Nephron (organoid): Measurements from ENCODE around the gene ADD1.

Experiments
- H3K27ac Mint-ChIP-seq, 3 experiments: 2 replicates each; pipeline ENCODE4 v1.8.0; 2020; ENCODE audit warnings: mixed read lengths in 3 of 3, mild to moderate bottlenecking in 2 of 3, moderate library complexity in 1 of 3
- H3K27me3 Mint-ChIP-seq: 2 replicates; pipeline ENCODE4 v1.8.0; 2021; ENCODE audit warnings: low read depth, mild to moderate bottlenecking, moderate library complexity, mixed read lengths
- H3K36me3 Mint-ChIP-seq: 2 replicates; pipeline ENCODE4 v1.8.0; 2020; ENCODE audit warnings: low read depth, mixed read lengths
- H3K4me1 Mint-ChIP-seq: 2 replicates; pipeline ENCODE4 v1.8.0; 2020; ENCODE audit warnings: mixed read lengths
- H3K4me3 Mint-ChIP-seq, 3 experiments: 2 replicates each; pipeline ENCODE4 v1.8.0; 2020; ENCODE audit warnings: mild to moderate bottlenecking in 3 of 3, mixed read lengths in 3 of 3, moderate library complexity in 2 of 3
- H3K9me3 Mint-ChIP-seq: 2 replicates; pipeline ENCODE4 v1.8.0; 2020; ENCODE audit warnings: mixed read lengths
- TF ChIP-seq, protein P1 (sequence below), 3 experiments: fragments of 200-600 bp; sonication (generic); IDR thresholded peaks; one replicate each; pipeline ENCODE4 v1.5.0; 2021; ENCODE audit warnings: antibody characterized with exemption in 3 of 3; ENCODE audit not compliant: unreplicated experiment in 3 of 3

The ADD1 gene

DNA sequence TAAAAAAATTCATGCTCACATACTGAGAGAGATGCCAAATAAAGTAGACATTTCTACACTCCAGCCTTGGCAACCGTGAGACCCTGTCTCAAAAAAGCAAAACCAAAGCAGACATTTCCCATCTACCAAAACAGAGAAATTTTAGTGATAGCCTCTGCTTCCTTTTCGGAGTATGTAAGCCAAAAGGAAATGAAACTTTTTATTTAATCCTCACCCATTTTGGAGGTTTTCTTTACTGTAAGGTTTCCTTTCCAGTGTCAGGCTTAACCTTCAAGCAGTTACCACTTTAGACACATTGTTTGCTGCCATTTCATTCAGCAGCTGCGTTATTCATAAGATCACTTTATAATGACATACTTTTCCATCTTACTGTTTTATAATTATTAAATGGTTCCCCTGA is 15.9 kb downstream of the ADD1 start:
- Mint-ChIP-seq H3K36me3 (peaks cover 27% of the 10 kb centered on the region), H3K27me3 (no peaks in the 10 kb centered on the region), H3K9me3 (no peaks in the 10 kb centered on the region), H3K4me1 (peaks cover 75% of the 10 kb centered on the region), H3K27ac (peak overlapping the region; percentile 88 to 95 (median 92)), H3K4me3 (no peak overlapping the region)
- TF ChIP-seq, protein P1, sequence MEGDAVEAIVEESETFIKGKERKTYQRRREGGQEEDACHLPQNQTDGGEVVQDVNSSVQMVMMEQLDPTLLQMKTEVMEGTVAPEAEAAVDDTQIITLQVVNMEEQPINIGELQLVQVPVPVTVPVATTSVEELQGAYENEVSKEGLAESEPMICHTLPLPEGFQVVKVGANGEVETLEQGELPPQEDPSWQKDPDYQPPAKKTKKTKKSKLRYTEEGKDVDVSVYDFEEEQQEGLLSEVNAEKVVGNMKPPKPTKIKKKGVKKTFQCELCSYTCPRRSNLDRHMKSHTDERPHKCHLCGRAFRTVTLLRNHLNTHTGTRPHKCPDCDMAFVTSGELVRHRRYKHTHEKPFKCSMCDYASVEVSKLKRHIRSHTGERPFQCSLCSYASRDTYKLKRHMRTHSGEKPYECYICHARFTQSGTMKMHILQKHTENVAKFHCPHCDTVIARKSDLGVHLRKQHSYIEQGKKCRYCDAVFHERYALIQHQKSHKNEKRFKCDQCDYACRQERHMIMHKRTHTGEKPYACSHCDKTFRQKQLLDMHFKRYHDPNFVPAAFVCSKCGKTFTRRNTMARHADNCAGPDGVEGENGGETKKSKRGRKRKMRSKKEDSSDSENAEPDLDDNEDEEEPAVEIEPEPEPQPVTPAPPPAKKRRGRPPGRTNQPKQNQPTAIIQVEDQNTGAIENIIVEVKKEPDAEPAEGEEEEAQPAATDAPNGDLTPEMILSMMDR (IDR thresholded peaks at IDR 0.05; ENCODE audit: unreplicated experiment in 3 of 3) = no peak

- peak overlapping the region in 2 of 3 experiments; percentile 3 to 58 for H3K4me3 Mint-ChIP-seq
- H3K27ac Mint-ChIP-seq = peak overlapping the region; percentile 88 to 95 (median 92)
- H3K27me3 Mint-ChIP-seq = no peaks in the 10 kb centered on the region
- H3K9me3 Mint-ChIP-seq = no peaks in the 10 kb centered on the region
- H3K4me1 Mint-ChIP-seq = peaks cover 76% of the 10 kb centered on the region
- TF ChIP-seq, protein P1 (IDR thresholded peaks at IDR 0.05; ENCODE audit: unreplicated experiment in 3 of 3) = no peak
- H3K36me3 Mint-ChIP-seq = peaks cover 17% of the 10 kb centered on the region
These were observed 17.0 kb downstream of the ADD1 start for GRCh38 chr4:2860391-2861348.

DNA sequence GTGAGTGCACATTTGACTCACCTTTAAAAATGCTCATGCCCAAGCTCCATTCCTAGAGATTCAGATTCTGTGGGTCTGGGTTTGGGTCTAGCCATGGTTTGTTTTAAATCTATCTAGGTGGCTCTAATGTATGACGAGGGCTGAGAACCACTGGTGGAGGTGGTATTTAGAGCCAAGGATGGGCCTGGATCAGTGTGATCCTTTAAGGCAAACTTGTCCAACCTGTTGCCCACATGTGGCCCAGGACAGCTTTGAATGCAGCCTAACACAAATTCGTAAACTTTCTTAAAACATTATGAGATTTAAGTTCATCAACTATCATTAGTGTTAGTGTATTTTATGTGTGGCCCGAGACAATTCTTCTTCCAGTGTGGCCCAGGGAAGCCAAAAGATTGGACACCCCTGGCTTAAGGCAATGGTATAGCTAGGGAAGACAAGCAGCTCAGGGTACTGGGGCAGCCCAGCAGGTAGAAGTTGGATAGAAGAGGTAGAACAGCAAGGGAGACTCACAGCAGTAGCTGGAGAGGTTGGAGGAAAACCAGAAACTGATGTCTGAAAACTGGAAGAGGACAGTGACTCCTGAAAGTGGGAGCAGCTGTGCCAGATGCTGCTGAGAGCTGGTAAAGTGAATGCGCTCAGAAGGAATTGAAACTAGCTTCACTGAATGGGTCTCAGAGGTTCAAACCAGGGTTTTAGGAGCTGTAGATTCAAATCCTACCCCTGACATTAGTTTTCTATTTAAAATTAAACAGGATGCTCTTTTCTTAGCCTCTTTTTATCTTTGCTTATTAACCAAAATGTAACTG is 18.2 kb downstream of the ADD1 start:
- H3K4me3 Mint-ChIP-seq = peak overlapping the region in 1 of 3 experiments; percentile 25
- peak overlapping the region; percentile 88 to 95 (median 92) for H3K27ac Mint-ChIP-seq
- H3K27me3 Mint-ChIP-seq = no peaks in the 10 kb centered on the region
- H3K36me3 Mint-ChIP-seq = peaks cover 11% of the 10 kb centered on the region
- TF ChIP-seq, protein P1 (IDR thresholded peaks at IDR 0.05; ENCODE audit: unreplicated experiment in 3 of 3) = no peak
- peaks cover 80% of the 10 kb centered on the region for H3K4me1 Mint-ChIP-seq
- H3K9me3 Mint-ChIP-seq = no peaks in the 10 kb centered on the region

- H3K9me3 Mint-ChIP-seq = no peaks in the 10 kb centered on the region
- H3K27me3 Mint-ChIP-seq = no peaks in the 10 kb centered on the region
- no peak overlapping the region for H3K4me3 Mint-ChIP-seq
- TF ChIP-seq, protein P1 (IDR thresholded peaks at IDR 0.05; ENCODE audit: unreplicated experiment in 3 of 3) = no peak
- H3K4me1 Mint-ChIP-seq = peaks cover 84% of the 10 kb centered on the region
- H3K27ac Mint-ChIP-seq = peak overlapping the region; percentile 69 to 95 (median 88)
- H3K36me3 Mint-ChIP-seq = peaks cover 9% of the 10 kb centered on the region
These were observed 18.9 kb downstream of the ADD1 start for GRCh38 chr4:2862528-2862927.

GRCh38 chr4:2863649-2864048 is 20.0 kb downstream of the ADD1 start:
- H3K9me3 Mint-ChIP-seq = no peaks in the 10 kb centered on the region
- no peaks in the 10 kb centered on the region for H3K36me3 Mint-ChIP-seq
- H3K27me3 Mint-ChIP-seq = no peaks in the 10 kb centered on the region
- H3K4me3 Mint-ChIP-seq = no peak overlapping the region
- TF ChIP-seq, protein P1 (IDR thresholded peaks at IDR 0.05; ENCODE audit: unreplicated experiment in 3 of 3) = no peak
- no peak overlapping the region for H3K27ac Mint-ChIP-seq
- H3K4me1 Mint-ChIP-seq = peaks cover 84% of the 10 kb centered on the region
